Glomerular endothelial cell (primary cell): ENCODE results near the gene STAU1. TPM values are rescaled to one million over a fixed set of nuclear protein-coding genes. Genes with fewer than 3 reads are reported as not detected.

Source experiments
- DNase-seq: peaks from one replicate; pipeline ENCODE4 v3.0.0-alpha.2; 2011; ENCODE audit warnings: low read depth, low spot score; ENCODE audit errors: extremely low read depth
- total RNA-seq: library from RNA; depleted of rRNA; stranded (reverse); fragments of >200 nt; gene quantifications from 2 replicates; pipeline ENCODE4 v1.2.3, GENCODE V29; 2015

Gene STAU1
- total RNA-seq, 1 donor from 2014 or later = 79.2 TPM

- no peak for DNase-seq
Measured at GRCh38 chr20:49078310-49078709, 109.8 kb downstream of the STAU1 start.

- no peak for DNase-seq
Measured at GRCh38 chr20:49074521-49074920, 113.6 kb downstream of the STAU1 start.

Other genes starting within 250 kb of the STAU1 start
- gene CSE1L, start 142.0 kb downstream of the STAU1 start, total RNA-seq = 71.4 and 83.8 TPM in 2 replicates
- gene DDX27, start 31.1 kb upstream of the STAU1 start, total RNA-seq = 26.3 and 28.6 TPM in 2 replicates
- 54.1 and 60.0 TPM in 2 replicates for gene ZNFX1, start 89.7 kb upstream of the STAU1 start, total RNA-seq